Heart left ventricle (tissue), 13 donors: ENCODE results near the gene ATP8A1.

ENCODE experiments used
- POLR2A ChIP-seq, 2 donors: fragments of 450-650 bp; IDR thresholded peaks; one replicate each; pipeline ENCODE4 v1.6.1; 2017; ENCODE audit warnings: antibody characterized with exemption in 2 of 2, mild to moderate bottlenecking in 2 of 2, moderate library complexity in 2 of 2
- TF ChIP-seq, protein P1 (sequence below), 12 donors: fragments of 200-600 bp; sonication (generic) in 4 of 12; IDR thresholded peaks; one replicate each; pipeline versions ENCODE4 v1.5.0 to v1.8.0; 2018 to 2022; ENCODE audit warnings: antibody characterized with exemption in 12 of 12, mild to moderate bottlenecking in 5 of 12
- donor health status: ischemic (EF 13 %, LVEDD 7.1; RV severe dilation, severe dysfunction).
- donor health status: DM: no; HTN: yes; CAD: no.
- donor health status: DM: no; HTN: no; CAD: no.
- donor health status: ischemic (EF 25% LVEDD 6.9; RV normal size, moderate dysfunction).
- donor health status: ischemic (EF 25% LVEDD 5.7; RV mildly dilated, moderate dysfunction).
- donor health status: ischemic (EF 35%, LVEDD 5.7; RV mildly dilated, moderate dysfunction).
- donor health status: nonischemic (EF 11% LVEDD 7.7; RV severe dilation, severe dysfunction).
- donor health status: DM: yes; HTN: yes; CAD: no.
- donor health status: PGD.
- donor health status: ischemic (EF 29% LVEDD 5.4; RV normal size, mild dysfunction).
- donor health status: nonischemic (EF 23%, LVEDD 6.1; RV moderate dilation, normal function).

DNA sequence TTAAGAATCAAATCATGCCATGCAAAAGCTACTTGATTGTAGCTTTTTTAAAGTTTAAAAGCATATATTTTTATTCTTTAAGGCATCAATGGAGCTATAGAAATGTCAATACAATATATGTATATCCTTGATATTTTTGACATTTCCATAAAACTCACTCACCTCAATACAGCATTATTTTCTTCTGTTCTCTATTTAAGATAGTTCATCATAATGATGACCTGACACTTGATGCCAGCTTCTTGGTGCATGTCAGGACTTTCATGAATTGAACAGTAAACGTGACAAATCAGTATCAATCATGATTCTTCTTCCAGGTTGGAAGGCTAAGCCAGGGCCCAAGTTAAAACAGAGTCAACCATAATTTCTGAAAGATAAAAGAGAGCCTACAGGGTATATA lies 33.6 kb upstream of the ATP8A1 start:
- TF ChIP-seq, protein P1, sequence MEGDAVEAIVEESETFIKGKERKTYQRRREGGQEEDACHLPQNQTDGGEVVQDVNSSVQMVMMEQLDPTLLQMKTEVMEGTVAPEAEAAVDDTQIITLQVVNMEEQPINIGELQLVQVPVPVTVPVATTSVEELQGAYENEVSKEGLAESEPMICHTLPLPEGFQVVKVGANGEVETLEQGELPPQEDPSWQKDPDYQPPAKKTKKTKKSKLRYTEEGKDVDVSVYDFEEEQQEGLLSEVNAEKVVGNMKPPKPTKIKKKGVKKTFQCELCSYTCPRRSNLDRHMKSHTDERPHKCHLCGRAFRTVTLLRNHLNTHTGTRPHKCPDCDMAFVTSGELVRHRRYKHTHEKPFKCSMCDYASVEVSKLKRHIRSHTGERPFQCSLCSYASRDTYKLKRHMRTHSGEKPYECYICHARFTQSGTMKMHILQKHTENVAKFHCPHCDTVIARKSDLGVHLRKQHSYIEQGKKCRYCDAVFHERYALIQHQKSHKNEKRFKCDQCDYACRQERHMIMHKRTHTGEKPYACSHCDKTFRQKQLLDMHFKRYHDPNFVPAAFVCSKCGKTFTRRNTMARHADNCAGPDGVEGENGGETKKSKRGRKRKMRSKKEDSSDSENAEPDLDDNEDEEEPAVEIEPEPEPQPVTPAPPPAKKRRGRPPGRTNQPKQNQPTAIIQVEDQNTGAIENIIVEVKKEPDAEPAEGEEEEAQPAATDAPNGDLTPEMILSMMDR (IDR thresholded peaks at IDR 0.05) = no peak
- no peak for TF ChIP-seq POLR2A (IDR thresholded peaks at IDR 0.05)
